Measurements from ENCODE around the gene STARD3NL.
"Not testable (repeated sequence)": the region's sequence is repeated elsewhere in the genome, so short reads cannot be mapped to it uniquely, and the experiment has no call there.

STARD3NL gene

GRCh38 chr7:38262026-38262425 is 84.0 kb downstream of the STARD3NL start:
- H3K4me3 ChIP-seq (ENCODE audit: low read depth in 1 of 2, low read length in 2 of 2); H3K4me1 ChIP-seq (ENCODE audit: insufficient read depth, low read length); H3K4me2 ChIP-seq (ENCODE audit: insufficient read depth, low read length); H3K27ac ChIP-seq (ENCODE audit: low read length); ATAC-seq (ENCODE audit: insufficient read depth, low read depth); DNase-seq; H2AFZ ChIP-seq (ENCODE audit: low read depth, low read length); H4K20me1 ChIP-seq (ENCODE audit: insufficient read depth, low read length); H3K9ac ChIP-seq (ENCODE audit: low read depth, low read length); H3K9me3 ChIP-seq (ENCODE audit: insufficient read depth, low read length, severe bottlenecking); H3K79me2 ChIP-seq (ENCODE audit: insufficient read depth, low read length); H3K36me3 ChIP-seq (ENCODE audit: insufficient read depth, low read length); H3K27me3 ChIP-seq (ENCODE audit: insufficient read depth, low read length, poor library complexity): not testable (repeated sequence)

GRCh38 chr7:38262545-38262944 is 84.5 kb downstream of the STARD3NL start:
- H3K36me3 ChIP-seq (ENCODE audit: insufficient read depth, low read length) = no peaks in the 10 kb centered on the region
- no peak overlapping the region for H3K4me2 ChIP-seq (ENCODE audit: insufficient read depth, low read length)
- ATAC-seq (ENCODE audit: insufficient read depth, low read depth) = no peak
- TF ChIP-seq EZH2 (IDR thresholded peaks at IDR 0.05; ENCODE audit: borderline replicate concordance, low read depth, low read length, severe bottlenecking) = no peak
- TF ChIP-seq CTCF (IDR thresholded peaks at IDR 0.05; ENCODE audit: borderline replicate concordance, extremely low read depth, low read length, poor library complexity, severe bottlenecking) = no peak
- no peak for DNase-seq
- H3K4me3 ChIP-seq (ENCODE audit: low read depth in 1 of 2, low read length in 2 of 2) = no peak overlapping the region
- H3K79me2 ChIP-seq (ENCODE audit: insufficient read depth, low read length) = no peaks in the 10 kb centered on the region
- H4K20me1 ChIP-seq (ENCODE audit: insufficient read depth, low read length) = no peaks in the 10 kb centered on the region
- H3K27me3 ChIP-seq (ENCODE audit: insufficient read depth, low read length, poor library complexity) = no peaks in the 10 kb centered on the region
- no peaks in the 10 kb centered on the region for H3K4me1 ChIP-seq (ENCODE audit: insufficient read depth, low read length)
- no peak overlapping the region for H2AFZ ChIP-seq (ENCODE audit: low read depth, low read length)
- no peak overlapping the region for H3K27ac ChIP-seq (ENCODE audit: low read length)
- H3K9me3 ChIP-seq (ENCODE audit: insufficient read depth, low read length, severe bottlenecking) = no peaks in the 10 kb centered on the region
- H3K9ac ChIP-seq (ENCODE audit: low read depth, low read length) = no peak overlapping the region

- H3K79me2 ChIP-seq (ENCODE audit: insufficient read depth, low read length); H3K27me3 ChIP-seq (ENCODE audit: insufficient read depth, low read length, poor library complexity); H3K4me3 ChIP-seq (ENCODE audit: low read depth in 1 of 2, low read length in 2 of 2); H3K36me3 ChIP-seq (ENCODE audit: insufficient read depth, low read length); H3K4me1 ChIP-seq (ENCODE audit: insufficient read depth, low read length); H3K9me3 ChIP-seq (ENCODE audit: insufficient read depth, low read length, severe bottlenecking); H2AFZ ChIP-seq (ENCODE audit: low read depth, low read length); DNase-seq; H3K4me2 ChIP-seq (ENCODE audit: insufficient read depth, low read length); H4K20me1 ChIP-seq (ENCODE audit: insufficient read depth, low read length); ATAC-seq (ENCODE audit: insufficient read depth, low read depth); H3K27ac ChIP-seq (ENCODE audit: low read length); H3K9ac ChIP-seq (ENCODE audit: low read depth, low read length): not testable (repeated sequence)
Observed at GRCh38 chr7:38263274-38263673, 85.2 kb downstream of the STARD3NL start.

- not testable (repeated sequence) for H3K36me3 ChIP-seq (ENCODE audit: insufficient read depth, low read length); H3K27ac ChIP-seq (ENCODE audit: low read length); H3K4me2 ChIP-seq (ENCODE audit: insufficient read depth, low read length); H3K9me3 ChIP-seq (ENCODE audit: insufficient read depth, low read length, severe bottlenecking); H3K9ac ChIP-seq (ENCODE audit: low read depth, low read length); H3K27me3 ChIP-seq (ENCODE audit: insufficient read depth, low read length, poor library complexity); H3K79me2 ChIP-seq (ENCODE audit: insufficient read depth, low read length); H4K20me1 ChIP-seq (ENCODE audit: insufficient read depth, low read length); H3K4me3 ChIP-seq (ENCODE audit: low read depth in 1 of 2, low read length in 2 of 2); H3K4me1 ChIP-seq (ENCODE audit: insufficient read depth, low read length); ATAC-seq (ENCODE audit: insufficient read depth, low read depth); DNase-seq; H2AFZ ChIP-seq (ENCODE audit: low read depth, low read length)
Observed at GRCh38 chr7:38264602-38265001, 86.6 kb downstream of the STARD3NL start.

GRCh38 chr7:38265958-38266357 is 87.9 kb downstream of the STARD3NL start:
- not testable (repeated sequence) for H3K27me3 ChIP-seq (ENCODE audit: insufficient read depth, low read length, poor library complexity); DNase-seq; ATAC-seq (ENCODE audit: insufficient read depth, low read depth); H4K20me1 ChIP-seq (ENCODE audit: insufficient read depth, low read length); H3K4me1 ChIP-seq (ENCODE audit: insufficient read depth, low read length); H3K79me2 ChIP-seq (ENCODE audit: insufficient read depth, low read length); H3K9ac ChIP-seq (ENCODE audit: low read depth, low read length); H3K9me3 ChIP-seq (ENCODE audit: insufficient read depth, low read length, severe bottlenecking); H3K4me3 ChIP-seq (ENCODE audit: low read depth in 1 of 2, low read length in 2 of 2); H3K27ac ChIP-seq (ENCODE audit: low read length); H3K4me2 ChIP-seq (ENCODE audit: insufficient read depth, low read length); H2AFZ ChIP-seq (ENCODE audit: low read depth, low read length); H3K36me3 ChIP-seq (ENCODE audit: insufficient read depth, low read length)

GRCh38 chr7:38269704-38270346 is 91.8 kb downstream of the STARD3NL start:
- H3K4me1 ChIP-seq (ENCODE audit: insufficient read depth, low read length); H2AFZ ChIP-seq (ENCODE audit: low read depth, low read length); DNase-seq; H3K9me3 ChIP-seq (ENCODE audit: insufficient read depth, low read length, severe bottlenecking); H3K4me3 ChIP-seq (ENCODE audit: low read depth in 1 of 2, low read length in 2 of 2); H3K4me2 ChIP-seq (ENCODE audit: insufficient read depth, low read length); ATAC-seq (ENCODE audit: insufficient read depth, low read depth); H3K79me2 ChIP-seq (ENCODE audit: insufficient read depth, low read length); H4K20me1 ChIP-seq (ENCODE audit: insufficient read depth, low read length); H3K9ac ChIP-seq (ENCODE audit: low read depth, low read length); H3K27ac ChIP-seq (ENCODE audit: low read length); H3K36me3 ChIP-seq (ENCODE audit: insufficient read depth, low read length); H3K27me3 ChIP-seq (ENCODE audit: insufficient read depth, low read length, poor library complexity): not testable (repeated sequence)

GRCh38 chr7:38270405-38270804 is 92.4 kb downstream of the STARD3NL start:
- not testable (repeated sequence) for DNase-seq; H3K36me3 ChIP-seq (ENCODE audit: insufficient read depth, low read length); H4K20me1 ChIP-seq (ENCODE audit: insufficient read depth, low read length); ATAC-seq (ENCODE audit: insufficient read depth, low read depth); H3K27ac ChIP-seq (ENCODE audit: low read length); H3K27me3 ChIP-seq (ENCODE audit: insufficient read depth, low read length, poor library complexity); H3K9me3 ChIP-seq (ENCODE audit: insufficient read depth, low read length, severe bottlenecking); H3K4me1 ChIP-seq (ENCODE audit: insufficient read depth, low read length); H3K79me2 ChIP-seq (ENCODE audit: insufficient read depth, low read length); H3K4me2 ChIP-seq (ENCODE audit: insufficient read depth, low read length); H2AFZ ChIP-seq (ENCODE audit: low read depth, low read length); H3K4me3 ChIP-seq (ENCODE audit: low read depth in 1 of 2, low read length in 2 of 2); H3K9ac ChIP-seq (ENCODE audit: low read depth, low read length)
